BE2C (cell line): ENCODE data around the gene TRIP11.

Experiments used
- DNase-seq: peaks from one replicate; pipeline ENCODE4 v3.0.0-alpha.2; 2020
- H3K27me3 ChIP-seq: fragments of 250-450 bp; sonication (Bioruptor Pico); 2 replicates; pipeline ENCODE4 v1.5.1; 2020; ENCODE audit warnings: mild to moderate bottlenecking
- H3K36me3 ChIP-seq: fragments of 250-450 bp; sonication (Bioruptor Pico); 2 replicates; pipeline ENCODE4 v1.5.1; 2020; ENCODE audit warnings: mild to moderate bottlenecking
- H3K4me1 ChIP-seq: fragments of 250-450 bp; sonication (Bioruptor Pico); 2 replicates; pipeline ENCODE4 v1.5.1; 2020
- H3K4me3 ChIP-seq: 2 replicates; pipeline ENCODE4 v1.5.1; 2011; ENCODE audit warnings: low read depth, low read length
- H3K9me3 ChIP-seq: fragments of 250-450 bp; sonication (Bioruptor Pico); 2 replicates; pipeline ENCODE4 v1.5.1; 2020
- TF ChIP-seq, protein P1 (sequence below): IDR thresholded peaks from 2 replicates; pipeline ENCODE4 v1.5.1; 2012; ENCODE audit warnings: mild to moderate bottlenecking, low read depth, low read length

Gene TRIP11

DNA sequence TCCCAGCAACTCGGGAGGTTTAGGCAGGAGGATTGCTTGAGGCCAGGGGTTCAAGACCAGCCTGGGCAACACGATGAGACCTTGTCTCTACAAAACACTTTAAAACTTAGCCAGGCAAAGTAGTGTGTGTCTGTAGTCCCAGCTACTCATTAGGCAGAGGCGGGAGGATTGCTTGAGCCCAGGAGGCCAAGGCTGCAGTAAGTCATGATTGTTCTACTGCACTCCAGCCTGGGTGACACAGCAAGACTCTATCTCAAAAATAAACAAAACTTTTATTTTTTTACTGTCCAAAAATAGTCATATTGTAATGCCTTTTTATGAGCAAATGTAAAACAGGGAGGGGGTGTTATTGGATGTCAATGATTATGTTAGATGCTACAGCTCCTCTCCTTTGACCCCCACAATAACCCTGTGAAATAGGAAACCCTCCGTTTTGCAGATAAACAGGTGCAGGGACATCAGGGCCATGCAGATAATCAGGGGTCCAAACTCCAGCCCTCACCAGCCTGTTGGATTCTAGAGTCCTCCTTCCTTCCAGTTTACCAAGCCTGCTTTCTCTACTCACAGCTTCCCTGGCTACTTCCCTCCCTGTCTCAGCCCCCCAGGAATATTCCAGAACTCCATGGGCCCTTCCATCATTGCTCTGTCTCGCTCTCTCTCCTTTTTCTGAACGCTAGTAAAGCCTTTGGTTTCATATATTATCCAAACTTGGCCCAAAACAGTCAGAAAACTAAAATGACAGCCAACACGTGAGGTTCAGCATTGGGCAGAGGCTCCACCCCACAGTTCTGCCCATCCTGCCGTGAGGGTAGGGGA lies 86.5 kb downstream of the TRIP11 start:
- Histone ChIP-seq H3K27me3 (peaks cover 44% of the 10 kb centered on the region), H3K4me3 (no peak overlapping the region), H3K9me3 (no peaks in the 10 kb centered on the region), H3K36me3 (no peaks in the 10 kb centered on the region), H3K4me1 (no peaks in the 10 kb centered on the region)
- no peak for DNase-seq
- TF ChIP-seq, protein P1, sequence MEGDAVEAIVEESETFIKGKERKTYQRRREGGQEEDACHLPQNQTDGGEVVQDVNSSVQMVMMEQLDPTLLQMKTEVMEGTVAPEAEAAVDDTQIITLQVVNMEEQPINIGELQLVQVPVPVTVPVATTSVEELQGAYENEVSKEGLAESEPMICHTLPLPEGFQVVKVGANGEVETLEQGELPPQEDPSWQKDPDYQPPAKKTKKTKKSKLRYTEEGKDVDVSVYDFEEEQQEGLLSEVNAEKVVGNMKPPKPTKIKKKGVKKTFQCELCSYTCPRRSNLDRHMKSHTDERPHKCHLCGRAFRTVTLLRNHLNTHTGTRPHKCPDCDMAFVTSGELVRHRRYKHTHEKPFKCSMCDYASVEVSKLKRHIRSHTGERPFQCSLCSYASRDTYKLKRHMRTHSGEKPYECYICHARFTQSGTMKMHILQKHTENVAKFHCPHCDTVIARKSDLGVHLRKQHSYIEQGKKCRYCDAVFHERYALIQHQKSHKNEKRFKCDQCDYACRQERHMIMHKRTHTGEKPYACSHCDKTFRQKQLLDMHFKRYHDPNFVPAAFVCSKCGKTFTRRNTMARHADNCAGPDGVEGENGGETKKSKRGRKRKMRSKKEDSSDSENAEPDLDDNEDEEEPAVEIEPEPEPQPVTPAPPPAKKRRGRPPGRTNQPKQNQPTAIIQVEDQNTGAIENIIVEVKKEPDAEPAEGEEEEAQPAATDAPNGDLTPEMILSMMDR, result no peak

DNA sequence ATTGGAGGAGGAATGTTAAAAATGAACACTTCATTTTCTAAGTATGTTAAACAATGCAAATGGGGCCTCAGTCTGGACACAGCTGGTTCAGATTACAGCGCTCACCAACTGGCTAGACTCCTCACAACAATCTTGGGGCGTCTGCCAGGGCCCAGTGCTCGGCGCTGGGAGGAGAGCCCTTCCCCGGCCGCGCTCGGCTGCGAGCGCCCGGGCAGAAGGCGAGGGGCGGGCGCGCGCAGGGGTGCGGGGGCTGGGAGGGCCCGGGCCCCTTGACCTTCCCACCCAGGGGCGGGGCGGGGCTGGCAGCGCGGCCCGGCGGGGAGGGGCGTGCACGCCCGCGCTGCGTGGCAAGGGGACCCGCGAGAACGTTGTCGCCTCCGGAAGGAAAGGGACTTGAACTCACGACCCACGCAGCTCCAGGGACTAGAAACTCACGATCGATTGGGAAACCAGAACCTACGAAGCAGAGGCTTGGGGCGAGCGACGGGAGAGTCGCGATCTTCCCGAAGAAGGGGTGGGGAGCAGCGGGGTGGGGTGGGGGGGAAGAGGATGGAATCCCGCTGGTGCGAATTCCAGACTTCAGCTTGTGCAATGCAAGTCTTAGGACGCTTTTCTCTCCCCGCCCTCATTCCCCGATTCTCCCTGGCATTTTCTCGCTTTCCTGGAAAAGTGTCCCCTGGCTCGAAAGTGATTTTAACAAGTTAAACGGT lies 92.2 kb downstream of the TRIP11 start, which contains the start of gene FBLN5:
FBLN5 (minus strand) TSS at position 220 of the 710 bp plus-strand sequence. CDS start 465 bp downstream, outside the sequence.
- no peak for DNase-seq
- no peak within 1 kb of the TSS for H3K4me3 ChIP-seq
- no peaks in the 10 kb centered on the region for H3K4me1 ChIP-seq
- no peaks in the 10 kb centered on the region for H3K36me3 ChIP-seq
- TF ChIP-seq, protein P1, result no peak
- H3K9me3 ChIP-seq, result no peaks in the 10 kb centered on the region
- peaks cover 63% of the 10 kb centered on the region for H3K27me3 ChIP-seq

DNA sequence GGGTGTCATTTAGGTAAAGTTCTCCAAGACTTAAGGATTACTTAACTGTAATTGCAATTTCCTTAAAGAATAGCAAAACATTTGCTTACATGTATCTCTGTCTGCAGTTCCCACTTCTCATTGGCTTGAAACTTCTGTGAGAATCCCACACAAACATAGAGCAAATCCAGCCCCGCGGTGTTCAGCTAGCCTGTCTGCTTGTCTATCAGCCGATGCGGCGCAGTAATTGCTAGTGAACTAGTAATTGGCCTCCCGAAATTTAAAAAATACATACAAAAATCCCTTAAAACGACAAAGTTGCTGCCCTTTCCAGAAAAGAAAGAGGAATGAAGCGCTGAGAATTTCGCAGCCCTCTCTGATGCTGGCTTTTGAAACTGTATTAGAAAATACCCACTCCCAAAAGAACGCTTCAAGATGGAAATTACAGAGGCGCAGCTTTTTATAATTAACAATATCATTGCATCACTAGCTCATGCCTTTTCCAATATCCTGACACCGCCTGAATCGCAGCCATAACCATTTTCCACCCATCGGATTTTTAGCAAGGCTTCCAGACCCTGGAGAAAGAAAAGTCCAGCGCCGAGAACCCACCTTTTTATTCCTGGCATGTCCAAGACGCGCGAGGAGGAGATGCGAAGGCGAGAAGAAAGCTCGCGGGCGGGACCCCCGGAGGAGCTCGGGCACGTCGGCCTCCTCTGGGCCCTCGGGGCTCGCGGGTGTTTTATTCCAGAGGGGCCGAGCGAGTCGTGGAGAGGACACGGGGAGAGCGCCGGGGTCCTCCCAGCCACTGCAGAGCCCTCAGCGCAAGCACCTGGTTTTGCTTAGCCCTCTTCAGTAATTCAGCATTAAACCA lies 93.0 kb downstream of the TRIP11 start:
- H3K36me3 ChIP-seq, result no peaks in the 10 kb centered on the region
- peaks cover 56% of the 10 kb centered on the region for H3K27me3 ChIP-seq
- no peak overlapping the region for H3K4me3 ChIP-seq
- no peaks in the 10 kb centered on the region for H3K9me3 ChIP-seq
- no peaks in the 10 kb centered on the region for H3K4me1 ChIP-seq
- TF ChIP-seq, protein P1, result no peak
- DNase-seq, result no peak

DNA sequence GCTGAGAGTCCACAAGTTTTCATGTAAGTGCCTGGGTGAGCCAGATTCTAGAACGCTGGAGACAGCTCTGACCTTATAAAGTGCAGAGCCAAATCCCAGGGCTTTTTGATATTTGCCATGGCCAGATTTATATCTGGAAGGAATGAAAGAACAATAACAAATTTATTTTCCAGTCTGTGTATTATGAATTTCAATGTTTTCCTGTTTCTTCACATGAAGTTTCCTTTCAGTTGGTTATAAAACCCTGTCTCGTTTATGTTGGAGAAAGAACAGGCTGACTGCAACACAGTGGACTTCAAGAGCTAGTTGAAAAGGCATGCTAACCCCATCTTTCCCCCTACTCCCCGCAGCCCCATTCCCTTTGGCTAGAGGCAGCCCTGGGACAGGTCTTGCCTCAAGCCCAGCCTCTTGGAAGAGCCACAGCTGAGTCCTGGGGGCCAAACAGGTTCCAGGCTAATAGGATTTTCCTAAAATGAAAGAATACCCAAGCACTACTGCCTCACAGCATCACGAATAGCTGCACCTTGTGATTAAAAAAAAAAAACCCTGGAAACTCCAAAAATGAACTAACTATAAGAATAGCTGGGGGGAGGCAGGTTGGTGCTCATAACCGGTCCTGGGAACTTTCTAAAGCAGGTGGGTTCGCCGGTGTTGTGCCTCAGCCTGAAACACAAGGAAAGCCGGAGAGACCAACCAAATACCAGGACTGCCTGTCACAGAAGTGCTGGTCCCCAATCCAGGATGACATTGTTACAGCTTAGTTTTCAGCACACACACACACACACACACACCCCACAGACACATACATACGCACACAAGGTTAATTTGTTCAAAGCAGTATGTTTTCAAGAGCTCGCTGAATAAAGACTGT lies 93.9 kb downstream of the TRIP11 start:
- peaks cover 56% of the 10 kb centered on the region for H3K27me3 ChIP-seq
- no peaks in the 10 kb centered on the region for H3K9me3 ChIP-seq
- no peak for DNase-seq
- no peaks in the 10 kb centered on the region for H3K36me3 ChIP-seq
- H3K4me3 ChIP-seq, result no peak overlapping the region
- no peaks in the 10 kb centered on the region for H3K4me1 ChIP-seq
- TF ChIP-seq, protein P1, result no peak

DNA sequence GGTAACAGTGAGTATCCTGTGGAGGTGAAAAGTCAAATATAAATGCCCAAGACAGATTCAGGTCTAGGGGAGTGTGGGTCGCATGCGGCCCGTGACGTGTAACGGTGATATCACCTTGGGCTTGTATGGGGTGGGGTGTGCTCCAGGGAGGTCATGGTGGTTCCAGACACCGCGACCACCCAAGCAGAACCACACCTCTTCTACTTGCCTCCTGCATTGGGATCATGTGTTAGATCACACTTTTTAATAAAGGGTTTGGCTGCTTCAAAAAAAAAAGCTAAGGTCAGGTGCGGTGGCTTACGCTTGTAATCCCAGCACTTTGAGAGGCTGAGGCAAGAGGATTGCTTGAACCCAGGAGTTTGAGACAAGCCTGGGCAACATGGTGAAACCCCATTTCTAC lies 96.9 kb downstream of the TRIP11 start:
- TF ChIP-seq, protein P1, result no peak

More for the DNA sequence above, 96.9 kb downstream of the TRIP11 start:
- DNase-seq, result no peak
- no peaks in the 10 kb centered on the region for H3K4me1 ChIP-seq
- no peaks in the 10 kb centered on the region for H3K36me3 ChIP-seq
- H3K27me3 ChIP-seq, result peaks cover 32% of the 10 kb centered on the region
- H3K4me3 ChIP-seq, result no peak overlapping the region
- no peaks in the 10 kb centered on the region for H3K9me3 ChIP-seq
